DMS114 treated with DMSO at 0.1 percent for 48 hours (cell line): ENCODE data around the gene LAMP1.
"Not testable (repeated sequence)": the region's sequence is repeated elsewhere in the genome, so short reads cannot be mapped to it uniquely, and the experiment has no call there.

ENCODE experiments used
- DNase-seq: peaks from one replicate; lab custom pipeline; 2025; ENCODE audit not compliant: unreplicated experiment; lab: John Stamatoyannopoulos, UW

The LAMP1 gene

GRCh38 chr13:113327391-113327765 is 30.3 kb downstream of the LAMP1 start:
- DNase-seq, result no peak

GRCh38 chr13:113327766-113328471 is 30.9 kb downstream of the LAMP1 start:
- DNase-seq, result no peak

GRCh38 chr13:113328851-113329250 is 31.8 kb downstream of the LAMP1 start:
- DNase-seq, result no peak

- DNase-seq, result no peak
Measured at GRCh38 chr13:113329656-113330312, 32.7 kb downstream of the LAMP1 start.

- DNase-seq, result no peak
Measured at GRCh38 chr13:113332615-113333014, 35.6 kb downstream of the LAMP1 start.

GRCh38 chr13:113333076-113333475 is 36.0 kb downstream of the LAMP1 start:
- DNase-seq, result no peak

GRCh38 chr13:113337556-113337955 is 40.5 kb downstream of the LAMP1 start:
- DNase-seq, result no peak

GRCh38 chr13:113337976-113338375 is 40.9 kb downstream of the LAMP1 start:
- no peak for DNase-seq

- DNase-seq, result no peak
Measured at GRCh38 chr13:113338451-113338850, 41.4 kb downstream of the LAMP1 start.

- no peak for DNase-seq
Measured at GRCh38 chr13:113342820-113343691, 46.0 kb downstream of the LAMP1 start.

- no peak for DNase-seq
Measured at GRCh38 chr13:113343692-113343968, 46.6 kb downstream of the LAMP1 start.

GRCh38 chr13:113345486-113345885 is 48.4 kb downstream of the LAMP1 start:
- DNase-seq, result no peak

GRCh38 chr13:113347736-113348225 is 50.7 kb downstream of the LAMP1 start:
- DNase-seq, result not testable (repeated sequence)

- no peak for DNase-seq
Measured at GRCh38 chr13:113348591-113348990, 51.6 kb downstream of the LAMP1 start.

GRCh38 chr13:113349050-113349449 is 52.0 kb downstream of the LAMP1 start:
- DNase-seq, result no peak

- DNase-seq, result no peak
Measured at GRCh38 chr13:113349491-113349890, 52.5 kb downstream of the LAMP1 start.

- DNase-seq, result no peak
Measured at GRCh38 chr13:113350065-113350937, 53.3 kb downstream of the LAMP1 start.

- DNase-seq, result no peak
Measured at GRCh38 chr13:113350938-113351335, 53.9 kb downstream of the LAMP1 start.

- DNase-seq, result no peak
Measured at GRCh38 chr13:113351514-113352026, 54.5 kb downstream of the LAMP1 start.

- DNase-seq, result no peak
Measured at GRCh38 chr13:113353254-113353653, 56.2 kb downstream of the LAMP1 start.
